ENCODE results near the gene ASIC5. TPM values are rescaled to one million over a fixed set of nuclear protein-coding genes. Genes with fewer than 3 reads are reported as not detected.
"Not testable (repeated sequence)": the region's sequence is repeated elsewhere in the genome, so short reads cannot be mapped to it uniquely, and the experiment has no call there.

Gene ASIC5
- total RNA-seq, 4 donors from 2014 or later: not detected

- DNase-seq: no peak
- peaks cover 0 to 8% of the 10 kb centered on the region in 2 donors for H3K4me1 ChIP-seq
- H3K27me3 ChIP-seq: no peaks in the 10 kb centered on the region
- no peaks in the 10 kb centered on the region for H3K9me3 ChIP-seq
- TF ChIP-seq CTCF (IDR thresholded peaks at IDR 0.05) (no peak), POLR2A (IDR thresholded peaks at IDR 0.05) (no peak)
- peak overlapping the region in 1 of 2 donors; percentile 50 for H3K27ac ChIP-seq
- intact Hi-C loops (cut with DNase I; ENCODE audit: low total_unique reads): no loop called here
- H3K4me3 ChIP-seq: no peak overlapping the region
- no peaks in the 10 kb centered on the region for H3K36me3 ChIP-seq
Observed at GRCh38 chr4:155901013-155901412, 34.9 kb upstream of the ASIC5 start.

- Histone ChIP-seq H3K4me3 (no peak overlapping the region), H3K27ac (peak overlapping the region; percentile 23 to 50), H3K4me1 (peaks cover 0 to 8% of the 10 kb centered on the region in 2 donors), H3K27me3 (no peaks in the 10 kb centered on the region), H3K36me3 (no peaks in the 10 kb centered on the region), H3K9me3 (no peaks in the 10 kb centered on the region)
- intact Hi-C loops (cut with DNase I; ENCODE audit: low total_unique reads): no loop called here
- DNase-seq: no peak
- no peak for TF ChIP-seq CTCF (IDR thresholded peaks at IDR 0.05)
- no peak for TF ChIP-seq POLR2A (IDR thresholded peaks at IDR 0.05)
Observed at GRCh38 chr4:155900381-155900780, 34.3 kb upstream of the ASIC5 start.

GRCh38 chr4:155899891-155900290 lies 33.8 kb upstream of the ASIC5 start:
- H3K4me3 ChIP-seq: no peak overlapping the region
- no peaks in the 10 kb centered on the region for H3K36me3 ChIP-seq
- no peak for DNase-seq
- H3K27ac ChIP-seq: peak overlapping the region; percentile 23 to 50
- no peak for TF ChIP-seq POLR2A (IDR thresholded peaks at IDR 0.05)
- TF ChIP-seq CTCF (IDR thresholded peaks at IDR 0.05): no peak
- peaks cover 0 to 8% of the 10 kb centered on the region in 2 donors for H3K4me1 ChIP-seq
- no peaks in the 10 kb centered on the region for H3K9me3 ChIP-seq
- H3K27me3 ChIP-seq: no peaks in the 10 kb centered on the region
- intact Hi-C loops (cut with DNase I; ENCODE audit: low total_unique reads): no loop called here

- H3K9me3 ChIP-seq; H3K4me3 ChIP-seq; H3K27ac ChIP-seq; DNase-seq; intact Hi-C loops (cut with DNase I; ENCODE audit: low total_unique reads); H3K4me1 ChIP-seq; H3K27me3 ChIP-seq; H3K36me3 ChIP-seq: not testable (repeated sequence)
Observed at GRCh38 chr4:155898371-155898770, 32.3 kb upstream of the ASIC5 start.

- Histone ChIP-seq H3K27ac (no peak overlapping the region), H3K4me1 (no peaks in the 10 kb centered on the region), H3K36me3 (no peaks in the 10 kb centered on the region), H3K27me3 (no peaks in the 10 kb centered on the region), H3K4me3 (no peak overlapping the region), H3K9me3 (no peaks in the 10 kb centered on the region)
- TF ChIP-seq CTCF (IDR thresholded peaks at IDR 0.05): no peak
- TF ChIP-seq POLR2A (IDR thresholded peaks at IDR 0.05): no peak
- intact Hi-C loops (cut with DNase I; ENCODE audit: low total_unique reads): no loop called here
- DNase-seq: no peak
Observed at GRCh38 chr4:155891058-155891457, 25.0 kb upstream of the ASIC5 start.

- H3K4me1 ChIP-seq: no peaks in the 10 kb centered on the region
- no peak overlapping the region for H3K4me3 ChIP-seq
- H3K27ac ChIP-seq: no peak overlapping the region
- TF ChIP-seq POLR2A (IDR thresholded peaks at IDR 0.05): no peak
- TF ChIP-seq CTCF (IDR thresholded peaks at IDR 0.05): no peak
- H3K9me3 ChIP-seq: no peaks in the 10 kb centered on the region
- intact Hi-C loops (cut with DNase I; ENCODE audit: low total_unique reads): no loop called here
- no peaks in the 10 kb centered on the region for H3K36me3 ChIP-seq
- DNase-seq: no peak
- no peaks in the 10 kb centered on the region for H3K27me3 ChIP-seq
Observed at GRCh38 chr4:155889946-155890345, 23.9 kb upstream of the ASIC5 start.
